ENCODE results near the gene MYO6. TPM values are rescaled to one million over a fixed set of nuclear protein-coding genes. Genes with fewer than 3 reads are reported as not detected.

Gene MYO6
- total and polyA plus RNA-seq, 2 of the 4 experiments (the other 2 are of a cell fraction): 6.1 to 6.8 TPM

GRCh38 chr6:75791881-75792280 is 42.8 kb downstream of the MYO6 start:
- Histone ChIP-seq H3K4me1 (ENCODE audit: control insufficient read depth, insufficient read depth, low read length) (no peaks in the 10 kb centered on the region), H4K5ac (ENCODE audit: low read depth, low read length) (no peak overlapping the region), H3K14ac (replicated peaks; ENCODE audit: low read depth, low read length) (no peak overlapping the region), H3K4ac (ENCODE audit: low read depth, low read length) (no peak overlapping the region), H3K36me3 (ENCODE audit: control insufficient read depth, insufficient read depth, low read length) (no peaks in the 10 kb centered on the region), H3K4me3 (ENCODE audit: insufficient read depth, low read depth, low read length) (no peak overlapping the region), H3K27me3 (ENCODE audit: control insufficient read depth, insufficient read depth, low read length) (no peaks in the 10 kb centered on the region), H2AK9ac (replicated peaks; ENCODE audit: low read depth, low read length, poor library complexity) (no peak overlapping the region), H3K23ac (ENCODE audit: low read depth, low read length) (no peak overlapping the region), H4K91ac (ENCODE audit: insufficient read depth, low read depth, low read length) (no peak overlapping the region), H2BK15ac (ENCODE audit: low read depth, low read length) (no peak overlapping the region), H3K9me3 (ENCODE audit: control insufficient read depth, insufficient read depth, low read length) (no peaks in the 10 kb centered on the region), H2BK20ac (ENCODE audit: low read depth, low read length) (no peak overlapping the region), H2BK5ac (ENCODE audit: low read depth, low read length, poor library complexity, severe bottlenecking) (no peak overlapping the region), H3K9me1 (ENCODE audit: insufficient read depth, low read length) (0 out of 2 replicates have a peak, but pooled peaks cover 5% of the 10 kb centered on the region), H3K79me1 (ENCODE audit: low read depth in 1 of 2, low read length in 2 of 2) (peaks cover 4 to 6% of the 10 kb centered on the region in 2 experiments; a peak in 2 of 4 replicates), H2AK5ac (ENCODE audit: low read depth, low read length) (no peak overlapping the region), H3K18ac (ENCODE audit: low read depth, low read length) (no peak overlapping the region), H3K4me2 (ENCODE audit: low read depth, low read length) (no peak overlapping the region), H3K9ac (ENCODE audit: low read depth, low read length) (no peak overlapping the region), H3K56ac (ENCODE audit: extremely low read depth, insufficient read depth, low read length) (no peak overlapping the region), H2AFZ (replicated peaks; ENCODE audit: low read length, poor library complexity) (no peak overlapping the region), H4K8ac (ENCODE audit: low read depth in 2 of 2, low read length in 2 of 2) (no peak overlapping the region), H2BK120ac (ENCODE audit: low read depth, low read length) (no peak overlapping the region), H4K20me1 (ENCODE audit: insufficient read depth, low read length) (no peaks in the 10 kb centered on the region), H3K27ac (ENCODE audit: insufficient read depth, low read length) (no peak overlapping the region)
- DNase-seq (no peak), ATAC-seq (ENCODE audit: low read depth) (no peak)
- ChIA-PET CTCF (no interaction called here), POLR2A (ENCODE audit: unreplicated experiment) (no interaction called here)
- intact Hi-C loops (cut with micrococcal nuclease): no loop called here
- TF ChIP-seq SMC3 (IDR thresholded peaks at IDR 0.05; ENCODE audit: low read depth, low read length) (no peak), FOS (IDR thresholded peaks at IDR 0.05; ENCODE audit: low read depth, low read length) (no peak), CTCF (conservative IDR thresholded peaks at IDR 0.05; ENCODE audit: low read depth, low read length) (no peak), POLR2A (IDR thresholded peaks at IDR 0.05; ENCODE audit: low read depth, low read length) (no peak), CEBPB (IDR thresholded peaks at IDR 0.05; ENCODE audit: low read depth, low read length) (no peak), RCOR1 (IDR thresholded peaks at IDR 0.05; ENCODE audit: insufficient replicate concordance, low read length) (no peak), RAD21 (IDR thresholded peaks at IDR 0.05; ENCODE audit: low read length) (no peak), BHLHE40 (IDR thresholded peaks at IDR 0.05; ENCODE audit: low read depth, low read length) (no peak), NFE2L2 (IDR thresholded peaks at IDR 0.05; ENCODE audit: low read depth, low read length) (no peak), MAZ (IDR thresholded peaks at IDR 0.05; ENCODE audit: borderline replicate concordance, low read depth, low read length) (no peak), USF2 (IDR thresholded peaks at IDR 0.05; ENCODE audit: low read depth, low read length) (no peak), ELK1 (IDR thresholded peaks at IDR 0.05; ENCODE audit: borderline replicate concordance, low read depth, low read length) (no peak), MAFK (IDR thresholded peaks at IDR 0.05; ENCODE audit: low read depth, low read length) (no peak), CHD1 (IDR thresholded peaks at IDR 0.05; ENCODE audit: low read depth, low read length) (no peak), MXI1 (IDR thresholded peaks at IDR 0.05; ENCODE audit: borderline replicate concordance, low read depth, low read length) (no peak), RFX5 (IDR thresholded peaks at IDR 0.05; ENCODE audit: low read depth, low read length) (no peak)
- dilution Hi-C loops (cut with HindIII; ENCODE audit: low sequenced_read_pairs, unreplicated experiment): no loop called here
- in situ Hi-C loops (cut with MboI; ENCODE audit: low sequenced_read_pairs): no loop called here
- no CpG with 5 or more reads among the region's 3 CpGs for WGBS, 2 experiments (ENCODE audit: extremely low coverage in 2 of 2, insufficient read length in 1 of 2)
- no TSS peak for BruUV-seq (replicated peaks)

Data from IMR-90 (cell line).